K562 (cell line): ENCODE results near the gene TSPAN12. TPM values are rescaled to one million over a fixed set of nuclear protein-coding genes. Genes with fewer than 3 reads are reported as not detected.

Experiments used
- ATAC-seq: fragments of 200-7000 bp; cut with Tn5 transposase; 3 replicates; pipeline ENCODE4 v1.9.1; 2020; ENCODE audit warnings: moderate library complexity
- BruUV-seq: library from RNA; stranded (reverse); fragments of 400-500 nt; replicated peaks from 2 replicates; lab custom pipeline; 2021; lab: Mats Ljungman, UMichigan
- CTCF ChIA-PET: fragments of 300-600 bp; formaldehyde crosslinking; extraction: SDS; loops from one replicate; lab custom pipeline; 2021; ENCODE audit warnings: low intra/inter-chr PET ratio; lab: Yijun Ruan, JAX
- POLR2A ChIA-PET: fragments of 300-600, 350-650 bp; sonication (Branson Sonifier 250); formaldehyde crosslinking; extraction: SDS; loops from one replicate; lab custom pipeline; 2021; ENCODE audit warnings: antibody characterized with exemption, inconsistent platforms; lab: Yijun Ruan, JAX
- DNase-seq, 4 experiments: peaks; one replicate each; pipeline versions ENCODE4 v3.0.0 to v3.0.0-alpha.2; 2011 to 2018; ENCODE audit warnings: low spot score in 3 of 4, mixed read lengths in 3 of 4; ENCODE audit errors: extremely low read depth in 1 of 4
- FAIRE-seq: peaks from 2 replicates; lab custom pipeline; 2011; peaks lifted over from hg19 to GRCh38; lab: Jason Lieb, UNC
- H2AFZ ChIP-seq: 2 replicates; pipeline ENCODE4 v1.6.0; 2011; ENCODE audit warnings: low read depth, low read length, control low read depth, inconsistent platforms
- H3K27ac ChIP-seq: fragments of 200-600 bp; 3 replicates; pipeline ENCODE4 v1.8.0; 2011; ENCODE audit warnings: low read depth, mild to moderate bottlenecking, control low read depth, inconsistent platforms, low read length, moderate library complexity, mixed read lengths; ENCODE audit errors: extremely low read depth
- H3K27me3 ChIP-seq, 2 experiments: fragments of 300-600 bp in 1 of 2; 2 replicates in 1 of 2; 3 replicates in 1 of 2; pipeline versions ENCODE4 v1.6.0 to v1.8.0; 2011; ENCODE audit warnings: inconsistent platforms in 2 of 2, low read length in 2 of 2, mild to moderate bottlenecking in 1 of 2, mixed read lengths in 1 of 2, moderate library complexity in 1 of 2; ENCODE audit not compliant: control insufficient read depth in 2 of 2, insufficient read depth in 2 of 2
- H3K36me3 ChIP-seq: fragments of 300-600 bp; 3 replicates; pipeline ENCODE4 v1.8.0; 2011; ENCODE audit warnings: mild to moderate bottlenecking, low read length, inconsistent platforms; ENCODE audit not compliant: control insufficient read depth, insufficient read depth
- H3K4me1 ChIP-seq, 2 experiments: fragments of 200-600 bp in 1 of 2; replicated peaks in 1 of 2; 2 replicates in 1 of 2; 3 replicates in 1 of 2; pipeline versions ENCODE4 v1.5.1 to v1.8.0; 2011; ENCODE audit warnings: inconsistent platforms in 2 of 2, low read length in 2 of 2, mild to moderate bottlenecking in 1 of 2, mixed read lengths in 1 of 2, moderate library complexity in 1 of 2; ENCODE audit not compliant: control insufficient read depth in 2 of 2, insufficient read depth in 2 of 2
- H3K4me2 ChIP-seq: 2 replicates; pipeline ENCODE4 v1.6.1; 2011; ENCODE audit warnings: low read length, control low read depth, inconsistent platforms, mixed read lengths; ENCODE audit not compliant: insufficient read depth
- H3K4me3 ChIP-seq: fragments of 200-600 bp; sonication (generic), shearing (Covaris generic); 2 replicates; pipeline ENCODE4 v1.5.1; 2016; ENCODE audit warnings: control low read depth, inconsistent platforms
- H3K79me2 ChIP-seq: fragments of 200-600 bp; 3 replicates; pipeline ENCODE4 v1.8.0; 2011; ENCODE audit warnings: low read length, inconsistent platforms; ENCODE audit not compliant: control insufficient read depth, insufficient read depth
- H3K9ac ChIP-seq, 2 experiments: 2 replicates each; pipeline versions ENCODE4 v1.6.0 to v1.6.1; 2011; ENCODE audit warnings: low read depth in 2 of 2, low read length in 2 of 2, control low read depth in 1 of 2, inconsistent platforms in 1 of 2, mild to moderate bottlenecking in 1 of 2, mixed read lengths in 1 of 2; ENCODE audit not compliant: insufficient read depth in 1 of 2
- H3K9me1 ChIP-seq: one replicate; pipeline ENCODE4 v1.6.0; 2011; ENCODE audit warnings: inconsistent platforms, mild to moderate bottlenecking, low read length, moderate library complexity; ENCODE audit not compliant: control insufficient read depth, insufficient read depth
- H3K9me3 ChIP-seq: replicated peaks from 2 replicates; pipeline ENCODE4 v1.5.1; 2011; ENCODE audit warnings: low read depth, low read length, inconsistent platforms; ENCODE audit not compliant: control insufficient read depth, insufficient read depth
- H4K20me1 ChIP-seq: replicated peaks from 2 replicates; pipeline ENCODE4 v1.6.1; 2011; ENCODE audit warnings: low read length, inconsistent platforms, mixed read lengths; ENCODE audit not compliant: control insufficient read depth, insufficient read depth
- CBFA2T2 ChIP-seq: fragments of 450-650 bp; conservative IDR thresholded peaks from 2 replicates; pipeline ENCODE4 v1.6.1; 2017; ENCODE audit warnings: mild to moderate bottlenecking
- DEAF1 ChIP-seq: fragments of 450-650 bp; formaldehyde crosslinking; IDR thresholded peaks from 2 replicates; pipeline ENCODE4 v1.4.0; 2020; ENCODE audit warnings: mild to moderate bottlenecking, moderate library complexity
- ILK ChIP-seq: fragments of 450-650 bp; IDR thresholded peaks from 2 replicates; pipeline ENCODE4 v1.6.1; 2016; ENCODE audit warnings: missing genetic modification characterization, low read depth, mild to moderate bottlenecking, missing compliant biosample characterization, moderate library complexity, borderline replicate concordance
- PHB ChIP-seq: fragments of 250-450 bp; sonication (Bioruptor Pico); IDR thresholded peaks from 2 replicates; pipeline ENCODE4 v1.5.0; 2021
- SREBF1 ChIP-seq: fragments of 150-350 bp; IDR thresholded peaks from 2 replicates; pipeline ENCODE4 v1.6.1; 2014; ENCODE audit warnings: antibody characterized with exemption, low read depth, low read length, borderline replicate concordance
- TSHZ1 ChIP-seq: fragments of 250-450 bp; sonication (Bioruptor Pico); IDR thresholded peaks from 2 replicates; pipeline ENCODE4 v1.4.0; 2020; ENCODE audit warnings: mild to moderate bottlenecking, moderate library complexity
- ZNF143 ChIP-seq: sonication (generic); formaldehyde crosslinking; IDR thresholded peaks from 2 replicates; pipeline ENCODE4 v1.9.0; 2022; ENCODE audit warnings: mild to moderate bottlenecking, missing genetic modification reagents
- WGBS: fragments of 100-300 bp; shearing (Covaris generic); methylation state at CpG from one replicate; pipeline ENCODE4 v1.1.6; 2016; ENCODE audit warnings: low coverage, mixed read lengths; ENCODE audit not compliant: insufficient coverage; ENCODE audit errors: missing lambda C conversion rate; 5-methylcytosine and 5-hydroxymethylcytosine counted together
- in situ Hi-C: fragments of 300-500 bp; cut with MboI; formaldehyde crosslinking; loops from 4 replicates; pipeline ENCODE4 v1.15.0; 2018; ENCODE audit warnings: inconsistent platforms, mixed read lengths
- intact Hi-C: fragments of 100-400 bp; cut with micrococcal nuclease; formaldehyde crosslinking; loops from 2 replicates; pipeline ENCODE4 v1.14.2; 2022
- polyA plus RNA-seq, 8 experiments: library from polyadenylated mRNA; depleted of rRNA in 4 of 8; stranded (reverse) in 5 of 8; unstranded in 3 of 8; fragments of >200 nt; fragmentation: Nextera tagmentation in 2 of 8; fragmentation: Illumina TruSeq in 1 of 8; extraction: Ambion mirVana in 2 of 8; extraction: Trizol in 1 of 8; gene quantifications; 2 replicates each; pipeline versions ENCODE4 v1.2.1 to v1.2.3, GENCODE V29; 2011 to 2014; ENCODE audit warnings: inconsistent platforms in 1 of 8, missing spikeins in 1 of 8
- total RNA-seq, 7 experiments: library from RNA; depleted of rRNA in 6 of 7; stranded (reverse); fragments of >200 nt in 6 of 7; fragmentation: Illumina TruSeq in 2 of 7; extraction: Trizol in 2 of 7; gene quantifications; 2 replicates each; pipeline versions ENCODE4 v1.2.1 to v1.2.3, GENCODE V29; 2011 to 2021; ENCODE audit warnings: low replicate concordance in 1 of 7

The TSPAN12 gene
- total and polyA plus RNA-seq, 9 of the 15 experiments (the other 6 are each of a cell fraction or from before 2014, with no cell fraction given), result 0.13 to 1.7 (median 0.35) TPM; not detected in 1

GRCh38 chr7:120898715-120899499, 41.0 kb upstream of the TSPAN12 start:
- intact Hi-C loops, result no loop called here
- no TSS peak for BruUV-seq
- no peak for ATAC-seq
- WGBS, result 0% methylated on average over 4 of the region's 4 CpGs
- H4K20me1 ChIP-seq, result no peaks in the 10 kb centered on the region
- no peaks in the 10 kb centered on the region for H3K79me2 ChIP-seq
- no peak overlapping the region for H3K9ac ChIP-seq
- POLR2A ChIA-PET, result no interaction called here
- H2AFZ ChIP-seq, result no peak overlapping the region
- H3K27ac ChIP-seq, result no peak overlapping the region
- CTCF ChIA-PET, result no interaction called here
- H3K9me3 ChIP-seq, result 0 out of 2 replicates have a peak, but pooled peaks cover 1% of the 10 kb centered on the region
- TF ChIP-seq ZNF143 (CRISPR knock-in tag) (no peak), DEAF1 (CRISPR knock-in tag) (no peak), TSHZ1 (CRISPR knock-in tag) (no peak), PHB (CRISPR knock-in tag) (no peak), SREBF1 (no peak), CBFA2T2 (no peak), ILK (tag) (no peak)
- no peaks in the 10 kb centered on the region for H3K36me3 ChIP-seq
- H3K4me2 ChIP-seq, result no peak overlapping the region
- DNase-seq, result no peak
- H3K4me1 ChIP-seq, result no peaks in the 10 kb centered on the region
- no peaks in the 10 kb centered on the region for H3K9me1 ChIP-seq
- no peak overlapping the region for H3K4me3 ChIP-seq
- no peak for FAIRE-seq
- H3K27me3 ChIP-seq, result peaks cover 0 to 10% of the 10 kb centered on the region in 2 experiments; a peak in 2 of 5 replicates
- in situ Hi-C loops, result no loop called here
